ENCODE measurements around the gene DOCK2. TPM values are rescaled to one million over a fixed set of nuclear protein-coding genes. Genes with fewer than 3 reads are reported as not detected.

The DOCK2 gene
- total and polyA plus RNA-seq, 2 of the 8 experiments (the other 6 are each of a cell fraction or from before 2014, with no cell fraction given), result 3.9 to 5.7 TPM

- Histone ChIP-seq H4K8ac (ENCODE audit: extremely low read depth, insufficient read depth, low read length) (no peak overlapping the region), H3K79me2 (ENCODE audit: control insufficient read depth in 1 of 2, insufficient read depth in 2 of 2, low read length in 2 of 2) (no peaks in the 10 kb centered on the region), H3K9ac (replicated peaks in 1 of 4; ENCODE audit: extremely low read depth in 1 of 4, low read depth in 3 of 4, low read length in 3 of 4) (no peak overlapping the region), H2BK120ac (replicated peaks; ENCODE audit: low read depth, low read length) (no peak overlapping the region), H3K4me2 (ENCODE audit: insufficient read depth in 1 of 2, low read depth in 2 of 2, low read length in 2 of 2) (no peak overlapping the region), H3K14ac (ENCODE audit: insufficient read length) (no peak overlapping the region), H2AK5ac (ENCODE audit: low read depth, low read length) (no peak overlapping the region), H3K4me3 (ENCODE audit: extremely low read depth in 1 of 4, insufficient read depth in 2 of 4, low read depth in 3 of 4, low read length in 4 of 4) (no peak overlapping the region), H3K36me3 (ENCODE audit: control insufficient read depth in 2 of 4, insufficient read depth in 4 of 4, low read length in 3 of 4) (no peaks in the 10 kb centered on the region), H3K56ac (replicated peaks; ENCODE audit: insufficient read length, low read depth, low read length) (no peak overlapping the region), H4K5ac (ENCODE audit: insufficient read length, low read depth, low read length) (no peak overlapping the region), H3K18ac (ENCODE audit: extremely low read depth, low read length) (no peak overlapping the region), H4K91ac (replicated peaks; ENCODE audit: insufficient read length, low read length) (no peak overlapping the region), H3K79me1 (ENCODE audit: low read depth, low read length) (no peaks in the 10 kb centered on the region), H2BK12ac (ENCODE audit: low read depth, low read length) (no peak overlapping the region), H3K27ac (ENCODE audit: low read depth, low read length) (no peak overlapping the region), H3K27me3 (replicated peaks in 1 of 4; ENCODE audit: control insufficient read depth in 3 of 4, extremely low read depth in 1 of 4, insufficient read depth in 3 of 4, low read length in 3 of 4) (0 out of 7 replicates have a peak, but pooled peaks cover 0 to 7% (median 0%) of the 10 kb centered on the region in 4 experiments), H3K4me1 (replicated peaks in 1 of 4; ENCODE audit: control insufficient read depth in 3 of 4, insufficient read depth in 4 of 4, low read length in 3 of 4) (peaks cover 0 to 2% (median 0%) of the 10 kb centered on the region in 4 experiments; a peak in 1 of 7 replicates), H3K23me2 (ENCODE audit: low read depth, low read length) (no peaks in the 10 kb centered on the region), H3K9me3 (ENCODE audit: insufficient read depth in 2 of 2, low read depth in 1 of 2, low read length in 1 of 2) (peaks cover 0 to 4% of the 10 kb centered on the region in 2 experiments; a peak in 1 of 4 replicates), H3K4ac (replicated peaks; ENCODE audit: insufficient read length, low read depth, low read length) (no peak overlapping the region), H3K23ac (ENCODE audit: insufficient read length) (no peak overlapping the region), H2AFZ (ENCODE audit: low read length) (0 out of 2 replicates have a peak overlapping the region, but pooled peaks have one; percentile 35), H4K20me1 (replicated peaks in 1 of 2; ENCODE audit: control insufficient read depth in 1 of 2, insufficient read depth in 2 of 2, low read length in 2 of 2) (peaks cover 0 to 1% of the 10 kb centered on the region in 2 experiments), H2BK20ac (ENCODE audit: low read length) (no peak overlapping the region), H2BK5ac (ENCODE audit: low read depth, low read length) (no peak overlapping the region), H2BK15ac (ENCODE audit: low read length) (no peak overlapping the region)
- ChIA-PET CTCF (ENCODE audit: partially characterized antibody) (interaction anchor here (0.7 to 16.0 kb wide), 45 partner anchors 8 to 515 kb away, joined by 3 to 217 read pairs (median 4); partner anchors contain the start of gene INSYN2B), POLR2A (ENCODE audit: partially characterized antibody) (no interaction called here)
- DNase-seq (ENCODE audit: low read depth in 1 of 2, low spot score in 2 of 2) (peak; percentile 80 to 93), FAIRE-seq (peak; percentile 86)
- WGBS, 2 experiments (ENCODE audit: extremely low coverage in 1 of 2, insufficient coverage in 1 of 2, insufficient read length in 1 of 2, insufficient replicate concordance in 2 of 2, low coverage in 1 of 2, low lambda C conversion rate in 2 of 2, missing lambda C conversion rate in 1 of 2), result 48% methylated on average over 13 of the region's 13 CpGs; no CpG with 5 or more reads in 1 of the 2 experiments
These were observed 463.2 kb downstream of the DOCK2 start for GRCh38 chr5:170100066-170100943.
